Measurements from ENCODE around the gene AP2M1. TPM values are rescaled to one million over a fixed set of nuclear protein-coding genes. Genes with fewer than 3 reads are reported as not detected.
A peak's percentile ranks its signal among the peaks of the same experiment; 100 is the strongest.
"Not testable (repeated sequence)": the region's sequence is repeated elsewhere in the genome, so short reads cannot be mapped to it uniquely, and the experiment has no call there.

Gene AP2M1
- total RNA-seq, 1 donor from 2014 or later, result 262 TPM

DNA sequence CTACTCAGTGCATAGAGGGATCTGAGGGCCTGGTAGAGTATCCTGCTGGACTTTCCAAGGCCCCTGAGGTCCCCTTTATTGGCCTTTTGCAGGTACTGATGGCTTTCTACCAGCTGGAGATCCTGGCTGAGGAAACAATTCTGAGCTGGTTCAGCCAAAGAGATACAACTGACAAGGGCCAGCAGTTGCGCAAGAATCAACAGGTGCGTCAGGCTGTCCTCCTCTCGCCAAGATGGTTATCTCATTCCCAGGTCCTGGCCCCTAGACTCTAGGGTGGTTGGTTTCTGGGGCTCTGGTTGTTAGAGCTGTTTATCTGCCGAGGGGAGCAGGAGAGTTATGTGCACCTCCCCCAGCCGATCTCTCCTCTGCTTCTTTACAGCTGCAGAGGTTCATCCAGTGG lies 30.1 kb upstream of the AP2M1 start:
- FAIRE-seq (no peak), DNase-seq (ENCODE audit: low read depth) (no peak)
- Histone ChIP-seq H3K27me3 (ENCODE audit: control insufficient read depth, insufficient read depth, low read length) (no peaks in the 10 kb centered on the region), H3K4me3 (ENCODE audit: low read depth, low read length) (no peak overlapping the region), H3K36me3 (ENCODE audit: control insufficient read depth, insufficient read depth, low read length) (peaks cover 30% of the 10 kb centered on the region)
- TF ChIP-seq, protein P1, sequence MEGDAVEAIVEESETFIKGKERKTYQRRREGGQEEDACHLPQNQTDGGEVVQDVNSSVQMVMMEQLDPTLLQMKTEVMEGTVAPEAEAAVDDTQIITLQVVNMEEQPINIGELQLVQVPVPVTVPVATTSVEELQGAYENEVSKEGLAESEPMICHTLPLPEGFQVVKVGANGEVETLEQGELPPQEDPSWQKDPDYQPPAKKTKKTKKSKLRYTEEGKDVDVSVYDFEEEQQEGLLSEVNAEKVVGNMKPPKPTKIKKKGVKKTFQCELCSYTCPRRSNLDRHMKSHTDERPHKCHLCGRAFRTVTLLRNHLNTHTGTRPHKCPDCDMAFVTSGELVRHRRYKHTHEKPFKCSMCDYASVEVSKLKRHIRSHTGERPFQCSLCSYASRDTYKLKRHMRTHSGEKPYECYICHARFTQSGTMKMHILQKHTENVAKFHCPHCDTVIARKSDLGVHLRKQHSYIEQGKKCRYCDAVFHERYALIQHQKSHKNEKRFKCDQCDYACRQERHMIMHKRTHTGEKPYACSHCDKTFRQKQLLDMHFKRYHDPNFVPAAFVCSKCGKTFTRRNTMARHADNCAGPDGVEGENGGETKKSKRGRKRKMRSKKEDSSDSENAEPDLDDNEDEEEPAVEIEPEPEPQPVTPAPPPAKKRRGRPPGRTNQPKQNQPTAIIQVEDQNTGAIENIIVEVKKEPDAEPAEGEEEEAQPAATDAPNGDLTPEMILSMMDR (IDR thresholded peaks at IDR 0.05; ENCODE audit: insufficient read depth, low read length, severe bottlenecking), result no peak

DNA sequence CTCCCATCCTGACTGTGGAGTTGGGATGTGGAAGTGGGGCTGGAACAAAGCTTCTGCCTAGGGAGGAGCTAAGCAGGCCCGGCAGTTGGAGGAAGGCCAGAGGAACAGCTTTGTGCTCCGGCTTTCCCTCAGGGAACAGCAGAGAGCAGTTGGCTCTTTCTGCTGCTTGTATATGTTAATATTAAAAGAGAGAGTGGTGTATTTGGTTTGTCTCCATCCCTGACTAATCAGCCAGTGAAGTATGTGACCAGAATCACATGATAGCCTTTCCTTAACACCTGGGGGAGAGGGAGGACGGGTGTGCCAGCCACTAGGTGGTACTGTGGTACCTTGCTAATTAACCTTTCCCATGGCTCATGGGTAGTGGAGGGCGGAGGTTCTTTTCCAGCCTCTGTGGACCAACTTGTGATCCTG lies 29.5 kb upstream of the AP2M1 start:
- DNase-seq (ENCODE audit: low read depth) (peak; percentile 80), FAIRE-seq (no peak)
- Histone ChIP-seq H3K36me3 (ENCODE audit: control insufficient read depth, insufficient read depth, low read length) (peaks cover 30% of the 10 kb centered on the region), H3K4me3 (ENCODE audit: low read depth, low read length) (no peak overlapping the region), H3K27me3 (ENCODE audit: control insufficient read depth, insufficient read depth, low read length) (no peaks in the 10 kb centered on the region)
- TF ChIP-seq, protein P1 (IDR thresholded peaks at IDR 0.05; ENCODE audit: insufficient read depth, low read length, severe bottlenecking), result peak; percentile 78

DNA sequence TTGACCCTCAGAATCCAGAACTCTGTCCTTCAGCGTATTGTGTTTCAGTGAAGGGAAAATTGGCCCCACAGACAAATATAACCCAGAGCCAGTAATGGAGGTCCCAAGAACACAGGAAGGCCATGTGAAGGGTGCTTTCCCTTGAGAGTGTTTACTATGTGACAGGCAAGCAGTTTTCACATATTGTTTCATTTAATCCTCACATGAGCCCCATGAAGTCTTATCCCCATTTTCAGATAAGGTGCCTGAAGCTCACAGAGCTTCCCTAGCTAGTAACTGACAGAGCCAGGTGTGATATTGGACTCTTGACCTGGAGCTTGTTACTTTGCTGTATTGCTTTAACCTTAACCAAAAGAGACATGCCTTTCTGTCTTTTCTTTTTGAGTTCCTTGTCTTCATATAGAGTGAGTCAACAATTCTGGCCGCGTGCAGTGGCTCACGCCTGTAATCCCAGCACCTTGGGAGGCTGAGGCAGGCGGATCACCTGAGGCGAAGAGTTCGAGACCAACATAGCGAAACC lies 28.8 kb upstream of the AP2M1 start:
- no peak for FAIRE-seq
- Histone ChIP-seq H3K4me3 (ENCODE audit: low read depth, low read length) (no peak overlapping the region), H3K27me3 (ENCODE audit: control insufficient read depth, insufficient read depth, low read length) (no peaks in the 10 kb centered on the region), H3K36me3 (ENCODE audit: control insufficient read depth, insufficient read depth, low read length) (peaks cover 28% of the 10 kb centered on the region)
- TF ChIP-seq, protein P1 (IDR thresholded peaks at IDR 0.05; ENCODE audit: insufficient read depth, low read length, severe bottlenecking), result no peak
- DNase-seq (ENCODE audit: low read depth), result no peak

DNA sequence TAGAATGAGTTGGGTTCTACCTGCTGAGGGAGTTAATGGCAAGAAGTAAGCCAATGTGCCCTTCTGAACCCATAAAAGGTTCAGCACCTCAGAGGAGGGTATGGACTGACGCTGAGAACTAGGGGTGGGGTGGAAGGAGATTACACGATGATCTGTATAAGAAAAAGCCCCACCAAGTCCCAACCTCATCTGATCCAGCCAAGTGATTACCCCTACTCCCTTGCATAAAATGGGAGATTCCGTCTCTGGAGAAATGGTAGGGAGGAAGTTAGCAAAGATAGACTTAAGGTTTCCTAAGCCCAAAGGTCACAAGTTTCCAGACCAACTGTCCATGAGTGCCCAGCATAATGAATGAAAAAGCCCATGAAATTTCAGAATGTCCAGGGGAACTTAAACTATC lies 26.6 kb upstream of the AP2M1 start:
- Histone ChIP-seq H3K36me3 (ENCODE audit: control insufficient read depth, insufficient read depth, low read length) (peaks cover 15% of the 10 kb centered on the region), H3K27me3 (ENCODE audit: control insufficient read depth, insufficient read depth, low read length) (no peaks in the 10 kb centered on the region), H3K4me3 (ENCODE audit: low read depth, low read length) (no peak overlapping the region)
- no peak for DNase-seq (ENCODE audit: low read depth)
- no peak for FAIRE-seq
- TF ChIP-seq, protein P1 (IDR thresholded peaks at IDR 0.05; ENCODE audit: insufficient read depth, low read length, severe bottlenecking), result no peak

DNA sequence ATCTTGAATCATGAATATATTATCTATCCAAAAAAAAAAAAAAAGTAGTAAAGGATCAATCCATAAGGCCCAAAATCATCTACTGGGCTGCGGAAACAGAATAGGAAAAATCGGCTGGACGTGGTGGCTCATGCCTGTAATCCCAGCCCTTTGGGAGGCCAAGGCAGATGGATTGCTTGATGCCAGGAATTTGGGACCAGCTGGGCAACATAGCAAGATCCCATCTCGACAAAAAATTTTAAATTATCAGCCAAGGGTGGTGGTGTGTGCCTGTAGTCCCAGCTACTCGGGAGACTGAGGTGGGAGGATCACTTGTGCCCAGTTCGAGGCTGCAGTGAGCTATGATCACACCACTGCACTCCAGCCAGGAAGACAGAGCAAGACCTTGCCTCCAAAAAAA lies 25.5 kb upstream of the AP2M1 start:
- Histone ChIP-seq H3K27me3 (ENCODE audit: control insufficient read depth, insufficient read depth, low read length) (no peaks in the 10 kb centered on the region), H3K4me3 (ENCODE audit: low read depth, low read length) (no peak overlapping the region), H3K36me3 (ENCODE audit: control insufficient read depth, insufficient read depth, low read length) (peaks cover 8% of the 10 kb centered on the region)
- FAIRE-seq (no peak), DNase-seq (ENCODE audit: low read depth) (no peak)
- TF ChIP-seq, protein P1 (IDR thresholded peaks at IDR 0.05; ENCODE audit: insufficient read depth, low read length, severe bottlenecking), result no peak

DNA sequence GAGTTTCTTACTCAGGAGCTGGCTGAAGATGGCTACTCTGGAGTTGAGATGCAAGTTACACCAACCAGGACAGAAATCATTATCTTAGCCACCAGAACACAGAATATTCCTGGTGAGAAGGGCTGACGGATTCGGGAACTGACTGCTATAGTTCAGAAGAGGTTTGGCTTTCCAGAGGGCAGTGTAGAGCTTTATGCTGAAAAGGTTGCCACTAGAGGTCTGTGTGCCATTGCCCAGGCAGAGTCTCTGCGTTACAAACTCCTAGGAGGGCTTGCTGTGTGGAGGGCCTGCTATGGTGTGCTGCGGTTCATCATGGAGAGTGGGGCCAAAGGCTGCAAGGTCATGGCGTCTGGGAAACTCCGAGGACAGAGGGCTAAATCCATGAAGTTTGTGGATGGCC lies 24.9 kb upstream of the AP2M1 start:
- H3K4me3 ChIP-seq (ENCODE audit: low read depth, low read length); H3K36me3 ChIP-seq (ENCODE audit: control insufficient read depth, insufficient read depth, low read length); H3K27me3 ChIP-seq (ENCODE audit: control insufficient read depth, insufficient read depth, low read length); FAIRE-seq: not testable (repeated sequence)
- DNase-seq (ENCODE audit: low read depth), result peak; percentile 12
- TF ChIP-seq, protein P1 (IDR thresholded peaks at IDR 0.05; ENCODE audit: insufficient read depth, low read length, severe bottlenecking), result peak; percentile 20
